ENCODE results near the gene SLC25A31. TPM values are rescaled to one million over a fixed set of nuclear protein-coding genes. Genes with fewer than 3 reads are reported as not detected.

SLC25A31 gene
- total and polyA plus RNA-seq, 2 of the 13 experiments (the other 11 are each of a cell fraction or from before 2014, with no cell fraction given), result 0.04 TPM; not detected in 1

DNA sequence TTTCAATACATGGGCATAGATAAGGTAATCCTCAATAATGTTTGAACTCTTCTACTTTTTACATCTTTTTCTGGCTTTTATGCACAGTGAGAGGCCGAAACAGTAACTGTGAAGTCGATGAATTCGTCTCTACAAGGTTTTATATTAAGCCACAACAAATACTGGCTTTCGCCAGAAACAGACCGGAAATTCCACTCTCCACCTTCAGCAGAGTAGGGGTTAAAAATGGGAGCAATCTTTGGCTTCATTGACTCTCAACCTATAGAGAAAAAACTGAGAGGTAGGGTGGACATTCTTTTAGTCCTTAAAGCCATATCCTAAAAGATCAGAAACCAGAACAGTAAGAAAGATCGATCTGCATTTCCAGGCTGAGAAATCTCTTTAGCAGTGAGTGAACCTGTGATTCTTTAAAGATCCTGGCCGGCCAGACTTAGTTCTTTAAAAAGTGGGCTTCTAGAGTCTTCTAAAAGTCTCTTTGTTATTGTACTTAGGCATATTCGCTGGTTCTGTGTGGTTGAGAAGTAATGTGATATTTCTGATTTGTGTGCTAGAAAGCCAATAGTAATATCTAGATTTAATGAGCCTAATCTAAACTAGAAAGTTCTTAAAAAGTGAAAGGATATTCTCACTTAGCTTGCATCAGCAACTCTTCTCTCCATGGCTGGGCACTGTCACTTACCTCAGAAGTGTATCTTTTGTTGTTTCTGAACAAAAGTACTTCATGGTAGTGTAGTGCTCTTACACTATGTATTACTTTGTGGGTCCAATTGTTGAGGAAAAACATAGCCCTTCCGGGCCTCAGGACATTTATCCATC lies 54.0 kb downstream of the SLC25A31 start (continued):
- TF ChIP-seq, protein P1, sequence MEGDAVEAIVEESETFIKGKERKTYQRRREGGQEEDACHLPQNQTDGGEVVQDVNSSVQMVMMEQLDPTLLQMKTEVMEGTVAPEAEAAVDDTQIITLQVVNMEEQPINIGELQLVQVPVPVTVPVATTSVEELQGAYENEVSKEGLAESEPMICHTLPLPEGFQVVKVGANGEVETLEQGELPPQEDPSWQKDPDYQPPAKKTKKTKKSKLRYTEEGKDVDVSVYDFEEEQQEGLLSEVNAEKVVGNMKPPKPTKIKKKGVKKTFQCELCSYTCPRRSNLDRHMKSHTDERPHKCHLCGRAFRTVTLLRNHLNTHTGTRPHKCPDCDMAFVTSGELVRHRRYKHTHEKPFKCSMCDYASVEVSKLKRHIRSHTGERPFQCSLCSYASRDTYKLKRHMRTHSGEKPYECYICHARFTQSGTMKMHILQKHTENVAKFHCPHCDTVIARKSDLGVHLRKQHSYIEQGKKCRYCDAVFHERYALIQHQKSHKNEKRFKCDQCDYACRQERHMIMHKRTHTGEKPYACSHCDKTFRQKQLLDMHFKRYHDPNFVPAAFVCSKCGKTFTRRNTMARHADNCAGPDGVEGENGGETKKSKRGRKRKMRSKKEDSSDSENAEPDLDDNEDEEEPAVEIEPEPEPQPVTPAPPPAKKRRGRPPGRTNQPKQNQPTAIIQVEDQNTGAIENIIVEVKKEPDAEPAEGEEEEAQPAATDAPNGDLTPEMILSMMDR (CRISPR knock-in tag; IDR thresholded peaks at IDR 0.05), result no peak
- no peak for TF ChIP-seq RCOR2 (CRISPR knock-in tag; IDR thresholded peaks at IDR 0.05)
- TF ChIP-seq, protein P2, sequence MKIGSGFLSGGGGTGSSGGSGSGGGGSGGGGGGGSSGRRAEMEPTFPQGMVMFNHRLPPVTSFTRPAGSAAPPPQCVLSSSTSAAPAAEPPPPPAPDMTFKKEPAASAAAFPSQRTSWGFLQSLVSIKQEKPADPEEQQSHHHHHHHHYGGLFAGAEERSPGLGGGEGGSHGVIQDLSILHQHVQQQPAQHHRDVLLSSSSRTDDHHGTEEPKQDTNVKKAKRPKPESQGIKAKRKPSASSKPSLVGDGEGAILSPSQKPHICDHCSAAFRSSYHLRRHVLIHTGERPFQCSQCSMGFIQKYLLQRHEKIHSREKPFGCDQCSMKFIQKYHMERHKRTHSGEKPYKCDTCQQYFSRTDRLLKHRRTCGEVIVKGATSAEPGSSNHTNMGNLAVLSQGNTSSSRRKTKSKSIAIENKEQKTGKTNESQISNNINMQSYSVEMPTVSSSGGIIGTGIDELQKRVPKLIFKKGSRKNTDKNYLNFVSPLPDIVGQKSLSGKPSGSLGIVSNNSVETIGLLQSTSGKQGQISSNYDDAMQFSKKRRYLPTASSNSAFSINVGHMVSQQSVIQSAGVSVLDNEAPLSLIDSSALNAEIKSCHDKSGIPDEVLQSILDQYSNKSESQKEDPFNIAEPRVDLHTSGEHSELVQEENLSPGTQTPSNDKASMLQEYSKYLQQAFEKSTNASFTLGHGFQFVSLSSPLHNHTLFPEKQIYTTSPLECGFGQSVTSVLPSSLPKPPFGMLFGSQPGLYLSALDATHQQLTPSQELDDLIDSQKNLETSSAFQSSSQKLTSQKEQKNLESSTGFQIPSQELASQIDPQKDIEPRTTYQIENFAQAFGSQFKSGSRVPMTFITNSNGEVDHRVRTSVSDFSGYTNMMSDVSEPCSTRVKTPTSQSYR (CRISPR knock-in tag; IDR thresholded peaks at IDR 0.05; ENCODE audit: borderline replicate concordance), result no peak
- no peak for TF ChIP-seq ZNF343 (CRISPR knock-in tag; IDR thresholded peaks at IDR 0.05)
- TF ChIP-seq, protein P3, sequence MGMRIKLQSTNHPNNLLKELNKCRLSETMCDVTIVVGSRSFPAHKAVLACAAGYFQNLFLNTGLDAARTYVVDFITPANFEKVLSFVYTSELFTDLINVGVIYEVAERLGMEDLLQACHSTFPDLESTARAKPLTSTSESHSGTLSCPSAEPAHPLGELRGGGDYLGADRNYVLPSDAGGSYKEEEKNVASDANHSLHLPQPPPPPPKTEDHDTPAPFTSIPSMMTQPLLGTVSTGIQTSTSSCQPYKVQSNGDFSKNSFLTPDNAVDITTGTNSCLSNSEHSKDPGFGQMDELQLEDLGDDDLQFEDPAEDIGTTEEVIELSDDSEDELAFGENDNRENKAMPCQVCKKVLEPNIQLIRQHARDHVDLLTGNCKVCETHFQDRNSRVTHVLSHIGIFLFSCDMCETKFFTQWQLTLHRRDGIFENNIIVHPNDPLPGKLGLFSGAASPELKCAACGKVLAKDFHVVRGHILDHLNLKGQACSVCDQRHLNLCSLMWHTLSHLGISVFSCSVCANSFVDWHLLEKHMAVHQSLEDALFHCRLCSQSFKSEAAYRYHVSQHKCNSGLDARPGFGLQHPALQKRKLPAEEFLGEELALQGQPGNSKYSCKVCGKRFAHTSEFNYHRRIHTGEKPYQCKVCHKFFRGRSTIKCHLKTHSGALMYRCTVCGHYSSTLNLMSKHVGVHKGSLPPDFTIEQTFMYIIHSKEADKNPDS (CRISPR knock-in tag; IDR thresholded peaks at IDR 0.05), result no peak
- no peak for TF ChIP-seq ZNF766 (CRISPR knock-in tag; IDR thresholded peaks at IDR 0.05; ENCODE audit: borderline replicate concordance)
- no peak for TF ChIP-seq TGIF2 (CRISPR knock-in tag; IDR thresholded peaks at IDR 0.05)
- no peak for TF ChIP-seq RFXAP (CRISPR knock-in tag; IDR thresholded peaks at IDR 0.05; ENCODE audit: borderline replicate concordance)
- no peak for TF ChIP-seq ZNF501 (CRISPR knock-in tag; IDR thresholded peaks at IDR 0.05)
- peak; percentile 60; the same call in 1 of the 2 replicates for TF ChIP-seq KMT2B (CRISPR knock-in tag; IDR thresholded peaks at IDR 0.05)
- no peak for TF ChIP-seq ZNF570 (CRISPR knock-in tag; IDR thresholded peaks at IDR 0.05; ENCODE audit: borderline replicate concordance)
- no peak for TF ChIP-seq HMGA1 (CRISPR knock-in tag; conservative IDR thresholded peaks at IDR 0.05)
- TF ChIP-seq, protein P4, sequence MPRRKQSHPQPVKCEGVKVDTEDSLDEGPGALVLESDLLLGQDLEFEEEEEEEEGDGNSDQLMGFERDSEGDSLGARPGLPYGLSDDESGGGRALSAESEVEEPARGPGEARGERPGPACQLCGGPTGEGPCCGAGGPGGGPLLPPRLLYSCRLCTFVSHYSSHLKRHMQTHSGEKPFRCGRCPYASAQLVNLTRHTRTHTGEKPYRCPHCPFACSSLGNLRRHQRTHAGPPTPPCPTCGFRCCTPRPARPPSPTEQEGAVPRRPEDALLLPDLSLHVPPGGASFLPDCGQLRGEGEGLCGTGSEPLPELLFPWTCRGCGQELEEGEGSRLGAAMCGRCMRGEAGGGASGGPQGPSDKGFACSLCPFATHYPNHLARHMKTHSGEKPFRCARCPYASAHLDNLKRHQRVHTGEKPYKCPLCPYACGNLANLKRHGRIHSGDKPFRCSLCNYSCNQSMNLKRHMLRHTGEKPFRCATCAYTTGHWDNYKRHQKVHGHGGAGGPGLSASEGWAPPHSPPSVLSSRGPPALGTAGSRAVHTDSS (CRISPR knock-in tag; conservative IDR thresholded peaks at IDR 0.05), result no peak
- TF ChIP-seq, protein P5, sequence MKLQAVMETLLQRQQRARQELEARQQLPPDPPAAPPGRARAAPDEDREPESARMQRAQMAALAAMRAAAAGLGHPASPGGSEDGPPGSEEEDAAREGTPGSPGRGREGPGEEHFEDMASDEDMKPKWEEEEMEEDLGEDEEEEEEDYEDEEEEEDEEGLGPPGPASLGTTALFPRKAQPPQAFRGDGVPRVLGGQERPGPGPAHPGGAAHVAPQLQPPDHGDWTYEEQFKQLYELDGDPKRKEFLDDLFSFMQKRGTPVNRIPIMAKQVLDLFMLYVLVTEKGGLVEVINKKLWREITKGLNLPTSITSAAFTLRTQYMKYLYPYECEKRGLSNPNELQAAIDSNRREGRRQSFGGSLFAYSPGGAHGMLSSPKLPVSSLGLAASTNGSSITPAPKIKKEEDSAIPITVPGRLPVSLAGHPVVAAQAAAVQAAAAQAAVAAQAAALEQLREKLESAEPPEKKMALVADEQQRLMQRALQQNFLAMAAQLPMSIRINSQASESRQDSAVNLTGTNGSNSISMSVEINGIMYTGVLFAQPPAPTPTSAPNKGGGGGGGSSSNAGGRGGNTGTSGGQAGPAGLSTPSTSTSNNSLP (IDR thresholded peaks at IDR 0.05; ENCODE audit: low read depth, low read length), result no peak
- TF ChIP-seq IKZF1 (IDR thresholded peaks at IDR 0.05), result no peak
- TF ChIP-seq, protein P6, sequence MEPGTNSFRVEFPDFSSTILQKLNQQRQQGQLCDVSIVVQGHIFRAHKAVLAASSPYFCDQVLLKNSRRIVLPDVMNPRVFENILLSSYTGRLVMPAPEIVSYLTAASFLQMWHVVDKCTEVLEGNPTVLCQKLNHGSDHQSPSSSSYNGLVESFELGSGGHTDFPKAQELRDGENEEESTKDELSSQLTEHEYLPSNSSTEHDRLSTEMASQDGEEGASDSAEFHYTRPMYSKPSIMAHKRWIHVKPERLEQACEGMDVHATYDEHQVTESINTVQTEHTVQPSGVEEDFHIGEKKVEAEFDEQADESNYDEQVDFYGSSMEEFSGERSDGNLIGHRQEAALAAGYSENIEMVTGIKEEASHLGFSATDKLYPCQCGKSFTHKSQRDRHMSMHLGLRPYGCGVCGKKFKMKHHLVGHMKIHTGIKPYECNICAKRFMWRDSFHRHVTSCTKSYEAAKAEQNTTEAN (CRISPR knock-in tag; conservative IDR thresholded peaks at IDR 0.05), result no peak
- TF ChIP-seq PRPF4 (IDR thresholded peaks at IDR 0.05; ENCODE audit: low read depth, low read length, poor library complexity, severe bottlenecking), result no peak
- no peak for TF ChIP-seq HDAC2 (CRISPR knock-in tag; IDR thresholded peaks at IDR 0.05)

Measured in HepG2 (cell line).